Measurements from ENCODE around the gene NEDD4L. TPM values are rescaled to one million over a fixed set of nuclear protein-coding genes. Genes with fewer than 3 reads are reported as not detected.

The NEDD4L gene
- total RNA-seq, 1 donor from 2014 or later = 9.7 TPM

DNA sequence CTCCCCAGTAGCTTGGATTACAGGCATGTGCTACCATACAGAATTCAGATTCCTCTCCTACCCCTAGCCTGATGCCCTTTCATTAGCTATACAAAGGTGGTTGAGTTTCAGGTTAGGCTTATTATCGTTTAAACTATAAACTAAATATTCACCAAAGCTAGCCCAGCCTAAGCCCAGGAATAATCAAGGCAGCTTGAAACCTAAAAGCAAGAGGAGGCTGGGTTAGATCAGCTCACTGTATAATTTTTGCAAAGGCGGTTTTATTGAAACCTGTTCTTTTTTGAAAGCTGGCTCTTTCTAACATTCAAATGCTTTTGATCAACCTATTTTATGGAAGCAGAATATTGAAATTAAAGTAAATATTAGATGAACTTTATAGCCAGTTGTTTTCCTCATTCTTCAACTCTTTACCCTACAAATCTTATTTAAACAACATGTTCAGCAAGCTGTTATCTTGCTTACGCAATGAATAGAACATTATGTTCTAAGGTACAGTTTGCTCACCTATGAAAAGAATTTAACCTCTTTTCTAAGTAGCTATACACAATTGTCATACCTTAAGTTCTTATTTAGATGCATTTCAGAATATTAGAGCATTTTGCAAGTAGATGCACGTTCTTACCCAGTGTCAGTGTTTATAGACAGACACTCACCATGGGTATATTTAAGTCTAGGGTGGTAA, 241.6 kb downstream of the NEDD4L start:
- DNase-seq (ENCODE audit: low read depth in 2 of 2) = no peak

DNA sequence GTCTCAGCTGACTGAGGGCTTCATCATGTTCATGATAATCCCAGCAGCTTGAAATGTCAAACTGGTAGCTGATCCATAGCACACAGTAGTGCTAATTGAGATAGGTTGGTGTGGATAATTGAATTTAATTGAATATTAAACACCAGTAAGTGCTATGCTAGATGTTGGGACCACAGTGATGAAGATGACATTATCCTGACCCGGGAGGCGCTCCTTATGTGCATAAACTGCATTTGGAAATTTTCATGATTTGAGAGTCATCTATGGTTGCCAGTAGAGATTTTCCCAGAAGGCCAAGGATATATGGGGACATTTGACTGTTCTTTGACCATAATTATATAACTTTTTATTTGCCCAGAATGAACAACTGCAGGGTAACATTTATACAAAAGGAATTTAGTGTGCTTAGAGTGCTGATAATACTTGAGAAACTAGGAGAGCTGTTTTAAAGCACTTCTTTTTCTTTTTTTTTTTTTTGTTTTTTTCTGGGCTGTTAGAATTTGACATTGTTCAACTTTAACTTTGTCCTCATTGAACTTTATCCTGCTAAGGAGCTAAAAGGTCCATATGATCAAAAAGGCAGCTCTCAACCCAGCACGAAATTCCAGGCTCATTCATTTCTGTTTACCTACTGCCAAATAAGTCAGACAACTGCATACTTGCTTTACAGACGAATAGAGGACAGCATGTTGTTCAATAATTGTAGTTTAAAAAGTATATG, 242.8 kb downstream of the NEDD4L start:
- no peak for DNase-seq (ENCODE audit: low read depth in 2 of 2)

DNA sequence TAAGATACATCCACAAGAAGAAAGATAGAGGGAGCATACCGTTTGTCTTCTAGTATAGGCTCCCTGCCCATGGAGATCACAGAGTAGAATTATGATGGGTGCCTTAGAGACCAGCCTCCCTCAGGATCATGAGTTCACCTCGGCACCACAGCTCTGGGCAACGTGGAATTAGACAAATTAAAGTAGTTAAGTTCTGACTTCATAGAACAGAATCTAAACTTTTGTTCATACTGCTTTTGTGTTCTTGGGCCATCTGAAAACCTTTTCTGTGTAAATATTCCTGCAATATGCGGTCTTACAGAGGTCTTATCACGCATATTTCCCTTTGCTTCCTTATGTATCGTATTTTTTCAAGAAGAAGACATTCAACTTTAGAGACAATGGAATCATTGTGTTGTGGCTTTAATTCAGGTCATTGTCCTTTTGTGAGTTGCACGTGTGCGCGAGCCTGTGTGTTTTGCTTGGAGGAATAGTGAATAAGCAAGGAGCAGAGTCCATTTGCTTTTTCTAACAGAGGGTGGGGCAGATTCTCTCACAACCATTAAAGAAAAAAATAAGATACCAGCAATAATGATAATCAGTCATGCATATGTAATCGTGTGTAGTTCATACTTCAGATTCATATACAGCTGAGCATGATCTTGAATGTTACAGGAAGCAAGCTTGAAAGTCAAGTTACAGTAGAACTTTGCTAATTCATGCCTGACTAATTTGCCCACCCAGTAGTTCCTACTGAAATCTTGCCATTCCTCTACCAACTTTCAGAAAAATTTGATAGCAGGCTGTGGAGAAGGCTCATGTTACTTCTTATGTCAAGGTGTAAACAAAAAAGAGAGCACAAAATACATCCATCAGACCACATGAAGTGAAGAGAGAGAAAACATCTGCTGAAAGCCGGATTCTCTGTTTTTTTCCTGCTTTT, 243.6 kb downstream of the NEDD4L start:
- no peak for DNase-seq (ENCODE audit: low read depth in 2 of 2)

DNA sequence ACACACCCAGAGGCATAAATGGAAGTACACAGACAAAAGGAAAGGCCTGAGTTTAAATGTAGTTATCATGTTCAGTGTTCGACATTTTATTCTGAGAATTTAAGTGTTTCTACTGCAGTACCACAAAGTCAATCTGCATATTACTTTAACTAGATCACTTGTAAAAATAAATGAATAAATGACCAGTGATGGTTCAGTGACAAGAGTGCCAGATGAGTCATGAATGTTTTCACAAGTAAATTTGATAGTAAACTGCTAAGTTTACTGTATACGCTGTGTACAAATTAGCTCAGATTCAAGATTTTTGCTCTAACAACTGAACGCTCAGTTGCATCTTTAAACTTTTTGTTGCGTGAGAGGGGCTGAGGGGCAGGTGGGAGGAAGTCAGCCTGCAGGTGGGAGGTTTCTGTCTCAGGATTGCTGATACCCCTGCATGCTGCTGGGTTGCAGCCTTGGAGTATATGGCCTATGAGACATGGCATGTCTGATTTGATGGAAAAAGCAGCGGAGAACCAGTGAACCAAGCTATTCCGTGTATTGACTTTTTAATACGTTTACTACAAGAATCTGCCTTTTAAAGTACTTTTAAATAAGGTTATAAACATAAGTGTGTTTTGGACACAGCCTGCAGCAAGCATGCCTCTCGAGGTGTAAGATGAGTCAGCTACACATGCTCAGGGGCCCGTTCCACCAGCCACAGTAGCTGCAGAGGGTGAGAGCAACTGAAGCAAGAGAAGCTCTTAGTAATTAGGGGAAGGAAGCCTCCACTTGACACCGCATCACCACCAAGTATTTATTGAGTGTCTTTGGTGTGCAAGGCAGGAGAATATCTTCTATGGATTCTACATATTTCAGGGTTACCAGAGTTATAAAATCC, 245.1 kb downstream of the NEDD4L start:
- DNase-seq (ENCODE audit: low read depth in 2 of 2) = peak; percentile 29 to 69

GRCh38 chr18:58290116-58290695, 246.2 kb downstream of the NEDD4L start:
- peak; percentile 67 to 69 for DNase-seq (ENCODE audit: low read depth in 2 of 2)

GRCh38 chr18:58291131-58291530, 247.1 kb downstream of the NEDD4L start:
- no peak for DNase-seq (ENCODE audit: low read depth in 2 of 2)

GRCh38 chr18:58292638-58293037, 248.6 kb downstream of the NEDD4L start:
- DNase-seq (ENCODE audit: low read depth in 2 of 2) = no peak

GRCh38 chr18:58297198-58297597, 253.2 kb downstream of the NEDD4L start:
- DNase-seq (ENCODE audit: low read depth in 2 of 2) = no peak

DNA sequence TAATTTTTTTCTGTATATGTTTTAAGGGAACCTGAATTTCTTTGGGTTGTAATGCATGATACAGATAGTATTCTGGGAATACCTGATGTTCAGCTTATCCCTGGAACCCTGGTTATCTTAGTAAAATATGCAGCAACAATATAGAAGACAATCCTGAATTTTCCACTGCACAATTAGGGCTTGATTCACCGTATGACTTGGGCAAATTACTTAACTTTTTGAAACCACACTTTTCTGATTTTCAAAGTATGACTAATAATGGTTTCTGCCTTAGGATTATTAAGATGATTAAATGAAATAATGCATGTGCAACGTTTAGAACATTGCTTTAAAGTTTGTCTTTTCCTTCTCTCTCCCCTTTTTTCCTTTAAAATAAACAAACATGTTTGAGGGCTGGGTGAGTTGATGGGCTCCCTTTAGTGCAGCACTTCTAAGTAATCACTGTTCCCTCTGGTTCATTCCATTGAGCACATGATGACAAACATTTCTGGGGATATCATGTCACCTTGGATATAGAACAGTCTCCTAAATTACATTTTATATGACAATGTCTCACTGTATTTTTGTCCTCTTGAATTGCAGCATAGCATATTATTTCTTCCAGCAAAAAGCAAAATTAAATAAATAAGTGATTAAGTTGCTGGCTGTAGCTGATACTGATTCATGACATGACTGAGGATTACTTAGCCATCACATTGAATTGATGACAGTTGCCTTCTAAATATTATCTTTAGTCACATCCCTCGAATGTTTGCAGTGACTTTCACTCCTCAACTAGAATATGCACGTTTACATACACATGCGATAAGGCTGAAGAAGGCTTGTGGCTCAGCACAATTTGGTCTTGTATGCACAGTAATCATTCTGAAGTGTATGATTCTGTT, 254.5 kb downstream of the NEDD4L start:
- DNase-seq (ENCODE audit: low read depth in 2 of 2) = no peak

DNA sequence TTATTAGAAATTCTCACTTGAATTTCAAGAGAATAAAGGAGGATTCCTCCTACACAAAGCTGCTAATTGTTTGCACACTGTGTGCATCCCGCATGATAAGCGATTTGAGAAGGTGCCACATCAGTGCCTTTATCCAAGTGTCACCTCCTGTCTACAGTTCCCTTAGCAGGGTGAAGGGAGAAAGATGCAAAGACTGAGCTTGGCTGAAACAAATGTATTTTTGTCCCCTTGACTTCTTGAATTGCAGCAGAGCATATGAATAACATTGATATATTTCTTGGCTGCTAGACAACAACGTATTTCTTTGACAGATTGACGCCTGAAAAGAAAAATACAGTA, 255.1 kb downstream of the NEDD4L start:
- DNase-seq (ENCODE audit: low read depth in 2 of 2) = no peak

DNA sequence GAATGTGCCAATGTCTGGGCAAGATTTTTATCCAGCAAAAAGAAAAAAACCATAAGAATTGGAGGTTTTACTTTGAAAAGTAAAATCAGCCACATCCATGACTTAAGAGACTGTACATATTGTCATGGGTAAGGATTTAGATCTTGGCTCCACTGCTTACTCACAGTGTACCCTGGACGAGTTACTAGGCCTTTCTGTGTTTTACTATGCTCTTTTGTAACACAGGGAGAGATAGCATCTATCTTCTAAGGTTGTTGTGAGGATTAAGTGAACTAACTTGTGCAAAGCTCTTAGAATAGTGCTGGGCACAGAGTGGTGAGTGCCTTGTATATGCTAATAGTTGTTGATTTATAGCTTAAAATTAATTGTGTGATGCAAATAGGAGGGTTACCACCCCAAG, 255.9 kb downstream of the NEDD4L start:
- no peak for DNase-seq (ENCODE audit: low read depth in 2 of 2)

- DNase-seq (ENCODE audit: low read depth in 2 of 2) = no peak
Measured at GRCh38 chr18:58300867-58301266, 256.8 kb downstream of the NEDD4L start.

DNA sequence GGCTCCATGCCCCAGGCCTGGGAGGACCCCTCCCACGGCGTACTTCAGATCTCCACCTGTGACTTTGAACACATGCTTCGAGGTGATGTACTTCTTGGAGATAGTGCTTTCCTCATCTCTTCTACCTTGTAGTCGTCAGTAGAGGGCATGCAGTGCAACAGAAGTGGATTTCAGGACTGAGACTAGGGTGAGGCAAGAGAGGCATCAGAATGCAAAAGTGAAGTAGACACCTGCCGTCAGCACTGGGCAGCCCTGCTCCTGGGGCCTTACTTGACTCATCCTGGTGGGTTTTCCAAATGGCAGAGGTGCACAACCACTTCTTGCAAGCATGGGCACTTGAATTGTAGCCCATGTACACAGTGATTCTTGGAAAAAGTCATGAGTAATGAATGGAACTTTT, 258.8 kb downstream of the NEDD4L start:
- no peak for DNase-seq (ENCODE audit: low read depth in 2 of 2)

GRCh38 chr18:58303363-58303762, 259.3 kb downstream of the NEDD4L start:
- DNase-seq (ENCODE audit: low read depth in 2 of 2) = peak in 1 of 2 donors; percentile 18

DNA sequence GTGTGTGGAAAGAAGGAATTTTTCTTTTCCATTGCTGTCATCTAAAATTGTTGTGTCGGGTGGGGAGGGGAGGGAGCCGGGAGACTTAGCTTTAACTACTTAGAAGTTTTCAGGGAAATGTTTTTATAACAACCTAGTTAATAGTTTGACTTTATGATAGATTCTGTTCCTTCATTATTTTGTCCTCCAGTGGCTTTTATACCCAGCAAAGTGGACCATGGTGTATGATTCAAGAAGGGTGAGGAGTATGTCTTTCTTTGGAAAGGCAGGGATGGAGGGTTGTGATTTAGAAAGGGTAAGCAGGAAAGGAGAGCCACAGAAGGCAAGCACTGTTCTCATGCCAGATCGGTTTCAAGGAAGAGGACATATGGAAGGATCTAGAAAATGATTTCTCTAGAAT, 261.8 kb downstream of the NEDD4L start:
- DNase-seq (ENCODE audit: low read depth in 2 of 2) = no peak

DNA sequence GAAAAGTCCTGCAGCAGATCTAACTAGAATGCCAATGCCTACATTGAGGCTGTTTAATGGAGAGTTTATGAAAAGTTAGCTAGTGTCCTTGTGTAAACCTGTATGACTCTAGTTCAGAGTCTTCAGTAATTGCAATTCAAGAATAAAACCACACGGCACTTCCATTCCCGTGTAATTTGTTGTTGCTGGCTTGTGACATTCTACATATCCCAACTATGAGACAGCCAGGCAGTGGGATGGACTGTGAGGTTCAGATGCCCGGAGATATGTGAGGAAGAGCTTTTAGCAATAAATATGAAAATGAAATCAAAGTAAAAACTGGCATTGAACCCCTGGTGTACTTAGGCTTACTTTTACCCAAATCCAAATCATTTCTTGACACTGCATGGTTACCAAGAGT, 263.4 kb downstream of the NEDD4L start:
- DNase-seq (ENCODE audit: low read depth in 2 of 2) = no peak

DNA sequence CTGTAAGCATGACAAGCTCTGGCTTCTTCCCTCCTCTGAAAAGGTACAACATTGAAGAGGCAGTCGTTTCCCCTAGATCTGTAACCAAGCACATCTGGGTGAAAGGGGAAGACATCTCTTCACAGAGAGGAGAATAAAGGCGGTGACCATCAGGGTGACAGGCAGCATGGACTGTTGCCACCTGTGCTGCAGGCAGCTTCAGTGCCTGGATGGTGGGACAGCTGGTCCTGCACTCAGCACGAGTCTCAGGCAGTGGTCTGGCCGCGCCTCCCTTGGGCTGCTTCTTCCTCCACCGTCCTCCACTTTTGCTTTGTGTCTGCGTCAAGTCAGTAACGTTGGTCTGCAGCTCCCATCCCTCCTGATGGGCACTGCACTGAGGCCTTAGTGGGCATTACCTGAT, 264.4 kb downstream of the NEDD4L start:
- no peak for DNase-seq (ENCODE audit: low read depth in 2 of 2)

DNA sequence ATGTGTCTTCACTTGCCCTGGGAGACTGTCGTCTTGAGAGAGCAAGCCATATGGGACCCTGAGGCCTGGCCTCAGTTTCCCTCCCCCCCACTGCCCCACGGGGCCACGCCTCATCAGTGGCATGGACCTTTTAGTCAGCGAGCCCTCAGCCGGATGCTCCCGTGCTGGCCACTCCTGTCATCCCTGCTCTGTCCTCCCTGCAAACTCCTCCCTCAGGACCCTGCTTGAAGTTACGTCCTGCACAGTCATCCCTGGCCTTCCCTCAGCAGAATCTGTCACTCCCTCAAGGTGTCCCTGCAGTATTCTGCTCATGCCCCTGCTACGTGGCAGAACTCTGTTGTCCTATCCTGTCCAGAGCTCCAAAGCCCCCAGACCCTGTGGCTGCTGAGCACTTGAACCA, 265.1 kb downstream of the NEDD4L start:
- no peak for DNase-seq (ENCODE audit: low read depth in 2 of 2)

DNA sequence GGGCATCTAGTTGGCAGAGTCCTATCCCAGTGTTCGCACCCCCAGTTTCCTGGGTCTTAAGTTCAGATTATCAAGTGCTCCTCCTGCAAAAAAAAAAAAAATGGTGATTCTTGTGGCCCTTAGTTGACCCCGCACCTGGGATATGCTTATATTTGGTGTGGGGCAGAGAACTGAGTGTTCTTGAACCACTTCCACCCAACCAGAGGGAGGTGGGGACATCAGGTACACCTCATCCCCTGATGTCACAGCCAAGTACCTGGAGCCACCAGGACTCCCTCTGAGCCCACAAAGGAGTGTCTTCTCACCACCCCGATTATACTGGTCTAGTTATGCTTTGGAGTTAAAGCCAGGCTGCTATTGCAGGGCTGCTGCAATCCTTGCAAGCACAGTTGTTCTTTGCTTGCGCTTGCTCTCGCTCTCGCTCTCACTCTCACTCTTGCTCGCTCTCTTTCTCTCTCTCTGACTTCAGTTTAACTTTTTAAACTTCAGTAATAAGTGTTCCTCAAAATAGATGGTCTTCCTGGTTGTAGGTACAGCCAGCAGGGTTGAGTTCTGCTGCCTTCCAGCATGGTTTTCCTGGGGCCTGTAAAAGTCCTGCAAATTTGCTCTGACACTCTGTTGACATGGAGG, 265.7 kb downstream of the NEDD4L start:
- DNase-seq (ENCODE audit: low read depth in 2 of 2) = no peak
